CD14-positive monocyte (primary cell): ENCODE results near the gene RDX. TPM values are rescaled to one million over a fixed set of nuclear protein-coding genes. Genes with fewer than 3 reads are reported as not detected.

Experiments used
- DNase-seq, 3 donors: peaks; one replicate each; pipeline ENCODE4 v3.0.0-alpha.2; 2011 to 2022
- H2AFZ ChIP-seq: 2 replicates; pipeline ENCODE4 v1.6.0; 2012; ENCODE audit warnings: mild to moderate bottlenecking, low read depth, low read length, inconsistent platforms; ENCODE audit not compliant: insufficient read depth, poor library complexity, severe bottlenecking
- H3K27ac ChIP-seq, 2 donors: 1 replicate in 1 of 2; 2 replicates in 1 of 2; pipeline ENCODE4 v1.5.1; 2012 to 2013; ENCODE audit warnings: low read length in 2 of 2, control low read depth in 1 of 2, inconsistent platforms in 1 of 2, low read depth in 1 of 2, mild to moderate bottlenecking in 1 of 2
- H3K27me3 ChIP-seq, 2 donors: one replicate each; pipeline versions ENCODE4 v1.6.0 to v1.6.1; 2011 to 2013; ENCODE audit warnings: low read length in 2 of 2; ENCODE audit not compliant: control insufficient read depth in 2 of 2, insufficient read depth in 2 of 2
- H3K36me3 ChIP-seq, 2 donors: replicated peaks in 1 of 2; 1 replicate in 1 of 2; 2 replicates in 1 of 2; pipeline versions ENCODE4 v1.5.1 to v1.6.1; 2012 to 2013; ENCODE audit warnings: low read length in 2 of 2, control low read depth in 1 of 2, inconsistent platforms in 1 of 2, mild to moderate bottlenecking in 1 of 2; ENCODE audit not compliant: insufficient read depth in 2 of 2, control insufficient read depth in 1 of 2
- H3K4me1 ChIP-seq, 2 donors: 1 replicate in 1 of 2; 2 replicates in 1 of 2; pipeline versions ENCODE4 v1.5.1 to v1.6.1; 2012 to 2013; ENCODE audit warnings: low read length in 2 of 2, control low read depth in 1 of 2, inconsistent platforms in 1 of 2, mild to moderate bottlenecking in 1 of 2, moderate library complexity in 1 of 2; ENCODE audit not compliant: insufficient read depth in 2 of 2, control insufficient read depth in 1 of 2
- H3K4me2 ChIP-seq: replicated peaks from 2 replicates; pipeline ENCODE3; 2012; ENCODE audit warnings: low read length, moderate library complexity, mild to moderate bottlenecking; ENCODE audit not compliant: poor library complexity, severe bottlenecking; ENCODE audit errors: extremely low read depth
- H3K4me3 ChIP-seq, 3 experiments: fragments of 200-600 bp in 1 of 3; sonication (generic) in 1 of 3; replicated peaks in 1 of 3; 1 replicate in 2 of 3; 2 replicates in 1 of 3; pipeline ENCODE4 v1.5.1; 2011 to 2013; ENCODE audit warnings: low read length in 3 of 3, mild to moderate bottlenecking in 3 of 3, control low read depth in 2 of 3, low read depth in 2 of 3, inconsistent platforms in 1 of 3, moderate library complexity in 1 of 3
- H3K79me2 ChIP-seq: 2 replicates; pipeline ENCODE4 v1.6.0; 2012; ENCODE audit warnings: mild to moderate bottlenecking, control low read depth, inconsistent platforms, low read length, moderate library complexity; ENCODE audit not compliant: insufficient read depth
- H3K9ac ChIP-seq: 2 replicates; pipeline ENCODE4 v1.6.0; 2017; ENCODE audit warnings: low read length, mild to moderate bottlenecking; ENCODE audit not compliant: insufficient read depth, poor library complexity, severe bottlenecking
- H3K9me3 ChIP-seq, 2 donors: replicated peaks in 1 of 2; 1 replicate in 1 of 2; 2 replicates in 1 of 2; pipeline versions ENCODE4 v1.5.1 to v1.6.1; 2012 to 2013; ENCODE audit warnings: low read length in 2 of 2, control low read depth in 1 of 2; ENCODE audit not compliant: control insufficient read depth in 1 of 2, insufficient read depth in 1 of 2
- H4K20me1 ChIP-seq: 2 replicates; pipeline ENCODE4 v1.6.0; 2012; ENCODE audit warnings: mild to moderate bottlenecking, low read length, control low read depth, moderate library complexity; ENCODE audit not compliant: insufficient read depth
- H3K27ac Mint-ChIP-seq, 7 donors: one replicate each; pipeline ENCODE4 v1.8.0; 2020; ENCODE audit warnings: mild to moderate bottlenecking in 7 of 7, mixed read lengths in 7 of 7, moderate library complexity in 6 of 7, inconsistent platforms in 2 of 7
- H3K27me3 Mint-ChIP-seq, 3 donors: one replicate each; pipeline ENCODE4 v1.8.0; 2021 to 2022; ENCODE audit warnings: low read depth in 3 of 3, mild to moderate bottlenecking in 3 of 3, mixed read lengths in 3 of 3, moderate library complexity in 3 of 3, inconsistent platforms in 1 of 3
- H3K36me3 Mint-ChIP-seq, 2 donors: one replicate each; pipeline ENCODE4 v1.8.0; 2020; ENCODE audit warnings: mixed read lengths in 2 of 2, inconsistent platforms in 1 of 2, mild to moderate bottlenecking in 1 of 2
- H3K4me1 Mint-ChIP-seq: one replicate; pipeline ENCODE4 v1.8.0; 2020; ENCODE audit warnings: mild to moderate bottlenecking, mixed read lengths
- H3K4me3 Mint-ChIP-seq, 2 donors: one replicate each; pipeline ENCODE4 v1.8.0; 2020; ENCODE audit warnings: mild to moderate bottlenecking in 2 of 2, mixed read lengths in 2 of 2, moderate library complexity in 1 of 2
- H3K9me3 Mint-ChIP-seq, 7 donors: one replicate each; pipeline ENCODE4 v1.8.0; 2020 to 2022; ENCODE audit warnings: mixed read lengths in 7 of 7, mild to moderate bottlenecking in 6 of 7, moderate library complexity in 6 of 7, inconsistent platforms in 2 of 7
- CTCF ChIP-seq: fragments of 200-600 bp; IDR thresholded peaks from one replicate; pipeline ENCODE4 v1.8.0; 2022; ENCODE audit warnings: antibody characterized with exemption, mild to moderate bottlenecking
- WGBS: methylation state at CpG from one replicate; pipeline ENCODE4 v1.1.5; 2013; ENCODE audit warnings: missing lambda C conversion rate; ENCODE audit not compliant: insufficient coverage; 5-methylcytosine and 5-hydroxymethylcytosine counted together
- intact Hi-C, 2 donors: fragments of 100-400 bp; cut with micrococcal nuclease; formaldehyde crosslinking; loops; one replicate each; pipeline versions ENCODE4 v1.15.0 to v1.15.1; 2023
- polyA plus RNA-seq, 3 donors: library from polyadenylated mRNA; depleted of rRNA in 1 of 3; unstranded in 2 of 3; stranded (reverse) in 1 of 3; fragments of 300-500 nt in 2 of 3; fragments of >200 nt in 1 of 3; fragmentation: Illumina TruSeq in 2 of 3; gene quantifications; 1 replicate in 2 of 3; 2 replicates in 1 of 3; pipeline ENCODE4 v1.2.3, GENCODE V29; 2012 to 2021

RDX gene
- polyA plus RNA-seq, 3 donors, result 11.9 to 22.0 (median 20.9) TPM

- H3K9me3 ChIP-seq, result no peaks in the 10 kb centered on the region
- H2AFZ ChIP-seq, result no peak overlapping the region
- intact Hi-C loops, result no loop called here
- no peak overlapping the region for H3K4me3 Mint-ChIP-seq
- 89% methylated on average over 4 of the region's 9 CpGs for WGBS
- H3K36me3 Mint-ChIP-seq, result peaks cover 27 to 47% of the 10 kb centered on the region in 2 donors
- no peaks in the 10 kb centered on the region for H3K4me1 Mint-ChIP-seq
- H3K27me3 Mint-ChIP-seq, result no peaks in the 10 kb centered on the region
- no peak overlapping the region for H3K4me2 ChIP-seq
- H3K9ac ChIP-seq, result no peak overlapping the region
- H3K4me1 ChIP-seq, result no peaks in the 10 kb centered on the region
- DNase-seq, result no peak
- H3K27ac ChIP-seq, result peak overlapping the region in 1 of 2 donors; percentile 27
- no peaks in the 10 kb centered on the region for H3K79me2 ChIP-seq
- peaks cover 38 to 73% of the 10 kb centered on the region in 2 donors for H3K36me3 ChIP-seq
- H3K9me3 Mint-ChIP-seq, result no peaks in the 10 kb centered on the region
- H3K4me3 ChIP-seq, result no peak overlapping the region
- no peaks in the 10 kb centered on the region for H4K20me1 ChIP-seq
- TF ChIP-seq CTCF, result no peak
- peak overlapping the region in 2 of 7 donors; percentile 22 to 66 for H3K27ac Mint-ChIP-seq
- no peaks in the 10 kb centered on the region for H3K27me3 ChIP-seq
Measured at GRCh38 chr11:110158317-110159200, 137.9 kb downstream of the RDX start.

GRCh38 chr11:110156503-110156902 lies 139.9 kb downstream of the RDX start:
- Histone ChIP-seq H3K4me2 (no peak overlapping the region), H3K9ac (no peak overlapping the region), H3K27me3 (no peaks in the 10 kb centered on the region), H3K4me1 (no peaks in the 10 kb centered on the region), H3K79me2 (no peaks in the 10 kb centered on the region), H4K20me1 (no peaks in the 10 kb centered on the region), H3K9me3 (no peaks in the 10 kb centered on the region), H3K27ac (no peak overlapping the region), H2AFZ (no peak overlapping the region), H3K36me3 (peaks cover 34 to 58% of the 10 kb centered on the region in 2 donors), H3K4me3 (no peak overlapping the region)
- H3K4me3 Mint-ChIP-seq, result no peak overlapping the region
- no peaks in the 10 kb centered on the region for H3K27me3 Mint-ChIP-seq
- H3K4me1 Mint-ChIP-seq, result no peaks in the 10 kb centered on the region
- DNase-seq, result no peak
- no peak overlapping the region for H3K27ac Mint-ChIP-seq
- no peak for TF ChIP-seq CTCF
- H3K36me3 Mint-ChIP-seq, result peaks cover 21 to 45% of the 10 kb centered on the region in 2 donors
- 100% methylated on average over 1 of the region's 4 CpGs for WGBS
- intact Hi-C loops, result no loop called here
- H3K9me3 Mint-ChIP-seq, result no peaks in the 10 kb centered on the region
